Ectodermal cell (in vitro differentiated cells): ENCODE measurements around the gene PPP6R1.
"Not testable (repeated sequence)": the region's sequence is repeated elsewhere in the genome, so short reads cannot be mapped to it uniquely, and the experiment has no call there.

Source experiments
- H3K27ac ChIP-seq: 2 replicates; pipeline ENCODE4 v1.7.0; 2013; ENCODE audit warnings: mild to moderate bottlenecking, low read depth, low read length; ENCODE audit not compliant: insufficient read depth, poor library complexity, severe bottlenecking
- H3K27me3 ChIP-seq: 2 replicates; pipeline ENCODE4 v1.7.0; 2013; ENCODE audit warnings: mild to moderate bottlenecking, low read length; ENCODE audit not compliant: insufficient read depth, control insufficient read depth, poor library complexity, severe bottlenecking
- H3K36me3 ChIP-seq: one replicate; pipeline ENCODE4 v1.7.0; 2013; ENCODE audit warnings: low read length; ENCODE audit not compliant: control insufficient read depth, insufficient read depth
- H3K4me1 ChIP-seq: one replicate; pipeline ENCODE4 v1.7.0; 2013; ENCODE audit warnings: low read length; ENCODE audit not compliant: control insufficient read depth, insufficient read depth
- H3K4me3 ChIP-seq: 2 replicates; pipeline ENCODE4 v1.7.0; 2013; ENCODE audit warnings: low read depth, low read length, control low read depth; ENCODE audit not compliant: insufficient read depth
- H3K9me3 ChIP-seq: 2 replicates; pipeline ENCODE4 v1.7.0; 2013; ENCODE audit warnings: mild to moderate bottlenecking, low read length, moderate library complexity; ENCODE audit not compliant: control insufficient read depth
- WGBS, 2 experiments: methylation state at CpG; one replicate each; pipeline ENCODE4 v1.1.7; 2013; ENCODE audit warnings: missing lambda C conversion rate in 2 of 2; 5-methylcytosine and 5-hydroxymethylcytosine counted together

Gene PPP6R1

GRCh38 chr19:55224679-55225414, 34.0 kb downstream of the PPP6R1 start:
- H3K27me3 ChIP-seq, H3K36me3 ChIP-seq, H3K4me3 ChIP-seq, H3K9me3 ChIP-seq, H3K4me1 ChIP-seq: not testable (repeated sequence)
- WGBS, 2 experiments: 73 to 79% methylated on average over 10 to 11 of the region's 11 CpGs
- H3K27ac ChIP-seq: peak overlapping the region; percentile 16

GRCh38 chr19:55224038-55224665, 34.7 kb downstream of the PPP6R1 start:
- Histone ChIP-seq H3K36me3 (no peaks in the 10 kb centered on the region), H3K4me3 (no peak overlapping the region), H3K4me1 (no peaks in the 10 kb centered on the region), H3K9me3 (no peaks in the 10 kb centered on the region), H3K27ac (peak overlapping the region; percentile 26), H3K27me3 (no peaks in the 10 kb centered on the region)
- WGBS, 2 experiments: 90 to 91% methylated on average over 26 of the region's 26 CpGs

- Histone ChIP-seq H3K27me3 (no peaks in the 10 kb centered on the region), H3K27ac (peak overlapping the region; percentile 26), H3K4me3 (no peak overlapping the region), H3K9me3 (no peaks in the 10 kb centered on the region), H3K4me1 (no peaks in the 10 kb centered on the region), H3K36me3 (no peaks in the 10 kb centered on the region)
- WGBS, 2 experiments: 94 to 95% methylated on average over 17 of the region's 17 CpGs
These were observed 35.4 kb downstream of the PPP6R1 start for GRCh38 chr19:55223291-55224037.

GRCh38 chr19:55220525-55220924, 38.3 kb downstream of the PPP6R1 start:
- Histone ChIP-seq H3K27ac (no peak overlapping the region), H3K4me1 (no peaks in the 10 kb centered on the region), H3K9me3 (no peaks in the 10 kb centered on the region), H3K4me3 (no peak overlapping the region), H3K27me3 (no peaks in the 10 kb centered on the region), H3K36me3 (no peaks in the 10 kb centered on the region)
- 83 to 85% methylated on average over 9 of the region's 9 CpGs for WGBS, 2 experiments

- Histone ChIP-seq H3K4me1 (no peaks in the 10 kb centered on the region), H3K4me3 (peak overlapping the region; percentile 39), H3K36me3 (no peaks in the 10 kb centered on the region), H3K27me3 (no peaks in the 10 kb centered on the region), H3K9me3 (peaks cover 3% of the 10 kb centered on the region), H3K27ac (peak overlapping the region; percentile 39)
- WGBS, 2 experiments: 4 to 6% methylated on average over 36 of the region's 36 CpGs
These were observed 42.2 kb downstream of the PPP6R1 start for GRCh38 chr19:55216461-55217198.

GRCh38 chr19:55213547-55213946, 45.3 kb downstream of the PPP6R1 start:
- Histone ChIP-seq H3K27ac (no peak overlapping the region), H3K9me3 (peaks cover 3% of the 10 kb centered on the region), H3K36me3 (no peaks in the 10 kb centered on the region), H3K4me1 (no peaks in the 10 kb centered on the region), H3K4me3 (no peak overlapping the region), H3K27me3 (no peaks in the 10 kb centered on the region)
- WGBS, 2 experiments: 90 to 91% methylated on average over 7 of the region's 7 CpGs

GRCh38 chr19:55212447-55212846, 46.4 kb downstream of the PPP6R1 start:
- 78 to 85% methylated on average over 3 of the region's 3 CpGs for WGBS, 2 experiments
- H3K4me3 ChIP-seq: no peak overlapping the region
- H3K9me3 ChIP-seq: peaks cover 3% of the 10 kb centered on the region

GRCh38 chr19:55209693-55210472, 48.9 kb downstream of the PPP6R1 start:
- H3K36me3 ChIP-seq: no peaks in the 10 kb centered on the region
- no peak overlapping the region for H3K4me3 ChIP-seq
- H3K4me1 ChIP-seq: peaks cover 2% of the 10 kb centered on the region
- H3K9me3 ChIP-seq: peaks cover 3% of the 10 kb centered on the region
- WGBS, 2 experiments: 76% methylated on average over 17 of the region's 17 CpGs
- H3K27ac ChIP-seq: no peak overlapping the region
- no peaks in the 10 kb centered on the region for H3K27me3 ChIP-seq

More at GRCh38 chr19:55212447-55212846, 46.4 kb downstream of the PPP6R1 start:
- Histone ChIP-seq H3K36me3 (no peaks in the 10 kb centered on the region), H3K27me3 (no peaks in the 10 kb centered on the region), H3K4me1 (no peaks in the 10 kb centered on the region), H3K27ac (no peak overlapping the region)

- Histone ChIP-seq H3K4me3 (no peak within 1 kb of the TSS), H3K27ac (no peak within 1 kb of the TSS), H3K4me1 (peaks cover 2% of the 10 kb centered on the region), H3K27me3 (no peaks in the 10 kb centered on the region), H3K36me3 (no peaks in the 10 kb centered on the region), H3K9me3 (peaks cover 3% of the 10 kb centered on the region)
- 74 to 80% methylated on average over 17 of the region's 18 CpGs for WGBS, 2 experiments
These were observed 49.7 kb downstream of the PPP6R1 start, which contains the start of gene PTPRH for GRCh38 chr19:55208880-55209692. PTPRH (minus strand) TSS chr19:55209501; CDS start chr19:55209433, 68 bp downstream.
